ENCODE results near the gene SCYL3.
"Not testable (repeated sequence)": the region's sequence is repeated elsewhere in the genome, so short reads cannot be mapped to it uniquely, and the experiment has no call there.

The SCYL3 gene

GRCh38 chr1:169896013-169896412 lies 2.3 kb upstream of the SCYL3 start:
- no peak for DNase-seq

DNA sequence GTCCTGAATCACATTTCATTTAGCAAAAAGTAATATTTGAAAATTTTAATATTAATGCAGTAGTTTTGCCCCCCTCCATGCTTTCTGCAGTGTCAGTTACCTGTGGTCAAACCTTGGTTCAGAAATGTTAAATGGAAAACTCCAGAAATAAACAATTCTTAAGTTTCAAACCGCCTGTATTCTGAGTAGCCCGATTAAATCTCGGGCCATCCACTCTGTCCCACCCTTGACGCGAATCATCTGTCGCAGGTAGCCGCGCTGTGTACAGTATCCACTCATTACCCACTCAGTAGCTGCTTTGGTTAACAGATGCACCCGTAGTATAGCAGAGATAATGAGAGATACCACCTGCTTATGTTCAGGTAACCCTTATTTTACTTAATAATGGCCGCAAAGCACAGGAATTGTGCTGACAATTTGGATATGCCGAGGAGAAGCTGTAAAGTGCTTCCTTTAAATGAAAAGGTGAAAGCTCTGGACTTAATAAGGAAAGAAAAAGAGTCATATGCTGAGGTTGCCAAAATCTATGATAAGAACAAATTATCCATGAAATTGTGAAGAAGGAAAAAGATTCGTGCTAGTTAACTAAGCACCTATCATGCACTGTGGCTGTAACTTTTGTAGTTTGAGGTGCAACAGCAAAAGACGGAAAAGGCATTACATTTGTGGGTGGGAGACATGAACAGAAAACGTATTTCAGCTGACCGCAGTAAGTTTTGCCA lies 889 bp upstream of the SCYL3 start:
- no peak for DNase-seq

DNA sequence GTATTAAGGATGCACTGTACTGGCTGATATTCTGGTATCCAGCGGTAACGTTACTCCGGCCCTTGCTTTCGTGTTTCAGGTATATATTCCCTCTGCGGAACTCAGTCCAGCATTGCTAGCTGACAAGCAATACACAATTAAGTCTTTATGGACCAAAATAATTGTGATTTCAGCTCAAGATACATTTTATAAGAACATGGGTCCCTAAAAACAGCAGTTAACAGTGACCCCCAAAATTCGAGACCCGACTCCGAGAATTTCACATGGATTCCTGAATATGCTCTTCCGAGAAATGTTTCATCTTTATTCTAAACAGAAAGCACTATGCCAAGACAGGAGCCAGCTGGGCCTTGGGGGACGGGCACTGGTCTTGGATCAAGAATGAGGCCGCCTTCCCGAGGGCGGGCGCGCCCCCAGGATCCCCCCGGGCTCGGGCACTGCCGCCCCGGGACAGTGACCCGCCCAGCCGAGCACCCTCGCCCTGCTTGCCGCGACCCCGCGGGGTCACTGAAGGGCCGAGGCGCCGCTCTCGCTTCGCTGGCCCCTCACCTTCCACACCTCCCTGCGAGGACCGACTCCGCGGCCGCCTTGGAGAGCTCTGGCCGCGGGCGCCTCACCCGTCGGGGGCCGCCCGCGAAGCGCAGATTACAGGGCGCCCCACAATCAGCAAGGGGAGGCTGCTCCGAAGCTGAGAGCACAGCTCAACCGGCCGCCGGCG lies 610 bp downstream of the SCYL3 start:
- no peak for DNase-seq

GRCh38 chr1:169892176-169892926 lies 1.3 kb downstream of the SCYL3 start:
- no peak for DNase-seq

DNA sequence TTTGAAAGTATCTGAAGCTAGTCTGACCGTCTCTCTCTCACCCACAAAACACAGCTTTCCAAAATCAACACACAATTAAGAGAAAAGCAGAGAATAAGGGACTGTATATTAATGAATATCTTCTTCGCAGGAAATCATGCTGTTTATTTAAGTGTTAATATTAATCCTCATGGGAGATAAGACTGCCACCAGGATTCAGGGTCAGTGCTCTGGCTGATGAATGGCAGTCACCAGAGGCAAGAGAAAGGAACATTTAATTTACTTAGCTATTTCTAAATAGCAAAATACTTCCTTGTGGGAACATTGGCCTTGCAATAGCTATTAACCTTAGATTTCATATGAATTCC lies 2.2 kb downstream of the SCYL3 start:
- no peak for DNase-seq

- peak; percentile 39 for DNase-seq
Measured at GRCh38 chr1:169890761-169891538, 2.7 kb downstream of the SCYL3 start.

DNA sequence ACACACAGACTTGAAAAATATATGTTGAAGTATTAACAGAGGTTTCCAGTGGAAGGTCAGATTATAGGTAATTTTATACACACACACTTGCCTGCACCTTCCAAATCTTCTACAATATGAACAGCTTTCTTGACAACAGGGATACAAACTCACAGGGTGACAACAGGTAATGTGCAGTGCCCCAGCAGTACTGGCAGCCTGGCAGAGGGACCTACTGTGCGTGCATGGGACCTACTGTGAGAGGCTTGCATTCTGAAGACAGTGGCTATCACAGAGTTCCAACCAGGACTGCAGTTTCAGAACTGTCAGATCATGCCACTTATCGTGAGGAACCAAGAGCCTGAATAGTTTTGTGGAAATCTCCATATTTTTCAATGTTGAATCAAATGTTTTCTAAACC lies 3.8 kb downstream of the SCYL3 start:
- no peak for DNase-seq

DNA sequence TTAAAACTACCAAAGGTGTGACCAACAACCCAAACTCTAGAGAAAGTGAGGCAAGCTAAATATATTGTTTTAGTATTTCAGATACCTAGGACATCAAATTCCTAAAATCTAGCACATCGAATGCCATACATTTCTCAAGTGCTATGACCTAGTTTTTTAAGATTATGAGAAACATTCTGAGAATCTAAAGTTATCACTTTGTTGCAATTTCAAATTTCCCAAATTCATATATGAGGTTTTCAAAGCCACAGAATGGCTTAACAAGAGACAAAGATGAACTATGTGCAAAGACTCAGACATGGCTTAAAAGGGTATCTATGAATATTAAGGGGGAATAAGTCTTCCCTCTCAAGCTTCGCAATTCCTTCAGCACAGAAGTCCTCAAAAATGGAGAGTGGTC lies 6.8 kb downstream of the SCYL3 start:
- no peak for DNase-seq

DNA sequence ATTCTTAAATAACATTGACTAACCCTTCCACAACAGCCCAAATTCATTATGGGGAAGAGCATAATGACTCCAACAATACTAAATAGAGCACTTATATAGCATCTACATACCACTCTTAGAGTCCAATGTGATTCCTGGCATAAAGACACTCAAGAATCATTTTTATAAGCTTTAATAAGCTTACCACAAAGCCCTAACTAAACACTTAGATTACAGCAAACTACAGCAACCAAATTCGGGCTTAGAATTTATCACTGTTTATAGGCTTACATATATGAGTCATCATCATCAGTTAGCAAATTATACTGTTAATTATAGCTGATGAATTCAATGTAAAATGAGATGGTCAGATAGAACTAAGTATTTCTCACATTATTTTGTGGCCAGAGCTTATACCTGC lies 7.3 kb downstream of the SCYL3 start:
- no peak for DNase-seq

- no peak for DNase-seq
Measured at GRCh38 chr1:169885207-169885606, 8.5 kb downstream of the SCYL3 start.

DNA sequence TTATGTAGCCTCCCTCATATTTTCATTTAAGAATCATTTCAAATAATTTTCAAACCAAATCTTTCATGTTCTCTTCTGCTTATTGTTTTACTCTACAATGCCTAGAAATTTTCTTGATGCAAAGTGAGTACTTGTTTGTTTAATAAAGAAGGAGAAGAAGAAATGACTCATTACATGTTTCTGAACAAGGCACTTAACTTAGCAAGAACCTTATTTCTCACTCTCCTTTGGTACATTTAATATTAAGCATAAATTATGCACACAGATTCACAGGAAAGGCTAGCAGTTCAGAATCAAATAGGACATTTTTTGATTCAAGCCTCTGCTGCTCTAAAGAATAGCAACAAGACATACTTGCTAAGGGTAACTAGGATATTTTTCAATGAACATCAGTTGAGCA lies 9.1 kb downstream of the SCYL3 start:
- DNase-seq, result no peak

- DNase-seq, result no peak
Measured at GRCh38 chr1:169882039-169882511, 11.6 kb downstream of the SCYL3 start.

DNA sequence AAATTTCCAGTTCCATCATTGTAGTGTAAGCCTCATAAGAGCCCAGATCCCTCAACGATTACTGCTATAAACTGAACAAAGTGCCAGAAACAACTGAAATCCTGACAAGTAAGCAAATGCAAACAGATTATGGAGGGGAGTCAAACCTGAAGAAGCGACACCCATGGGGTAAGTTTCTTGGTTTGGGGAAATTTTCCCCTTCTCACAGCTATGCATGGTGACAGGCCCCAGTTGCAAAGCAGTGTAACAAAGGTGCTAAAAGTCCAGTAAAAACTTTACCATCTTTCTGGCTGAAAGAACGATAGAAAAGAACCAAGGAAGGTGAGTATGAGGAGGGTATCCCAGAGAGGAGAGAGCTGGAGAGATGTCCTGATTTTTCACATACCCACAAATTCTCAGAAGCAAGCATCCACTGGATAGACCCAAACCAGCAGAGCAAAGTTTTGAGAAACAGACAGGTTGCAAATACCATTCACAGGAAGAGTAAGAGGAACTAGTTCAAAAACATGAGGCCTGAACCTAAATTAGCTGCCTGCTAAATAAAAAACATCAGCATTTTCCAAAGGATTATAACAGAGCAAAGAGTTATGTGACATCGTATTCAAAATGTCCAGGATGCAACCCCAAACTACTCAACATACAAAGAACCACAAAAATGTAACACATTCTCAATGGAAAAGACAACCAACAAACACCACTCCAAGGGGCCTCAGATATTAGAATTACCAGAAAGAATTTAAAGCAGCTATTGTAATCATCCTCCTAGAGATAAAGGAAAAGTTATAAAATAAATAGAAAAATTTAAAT lies 14.5 kb downstream of the SCYL3 start:
- no peak for DNase-seq

GRCh38 chr1:169878498-169878897 lies 15.2 kb downstream of the SCYL3 start:
- DNase-seq, result no peak

GRCh38 chr1:169877800-169878491 lies 15.8 kb downstream of the SCYL3 start:
- no peak for DNase-seq

- DNase-seq, result no peak
Measured at GRCh38 chr1:169874229-169874628, 19.5 kb downstream of the SCYL3 start.

DNA sequence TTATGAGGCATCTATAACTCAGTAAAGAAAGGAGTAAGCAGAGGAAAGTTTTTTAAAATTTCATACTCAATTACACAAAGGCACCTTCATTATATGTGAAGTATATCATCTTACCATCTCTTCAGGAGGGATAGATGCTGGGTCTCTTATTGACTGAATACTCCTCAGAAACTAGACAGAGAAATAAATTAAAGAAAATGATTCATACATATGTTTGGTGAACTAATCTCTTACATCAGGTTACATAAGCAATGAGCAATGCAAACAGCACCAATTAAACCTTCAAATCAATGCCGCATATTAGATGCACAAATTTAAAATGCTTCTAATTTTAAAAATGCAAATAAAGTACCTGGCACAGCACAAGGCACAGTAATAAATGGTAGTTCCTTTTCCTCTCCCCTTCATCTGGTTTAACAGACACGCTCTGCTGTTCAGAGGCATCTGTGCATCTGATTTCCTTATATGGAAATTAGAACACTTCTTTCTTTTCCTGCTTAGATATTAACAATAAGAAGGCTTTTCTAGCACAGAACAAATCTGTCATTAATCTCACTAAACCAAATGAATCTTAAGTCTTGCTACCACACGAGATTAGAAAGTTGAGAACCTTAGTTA lies 20.0 kb downstream of the SCYL3 start:
- no peak for DNase-seq

- DNase-seq, result no peak
Measured at GRCh38 chr1:169872906-169873305, 20.8 kb downstream of the SCYL3 start.

GRCh38 chr1:169871988-169872387 lies 21.7 kb downstream of the SCYL3 start:
- not testable (repeated sequence) for DNase-seq

- no peak for DNase-seq
Measured at GRCh38 chr1:169869426-169869825, 24.3 kb downstream of the SCYL3 start.

- no peak for DNase-seq
Measured at GRCh38 chr1:169868978-169869377, 24.7 kb downstream of the SCYL3 start.
